HEK293 (cell line): ENCODE data around the gene NIN.

ENCODE experiments used
- BCL11B ChIP-seq: fragments of 450-650 bp; formaldehyde crosslinking; IDR thresholded peaks from 2 replicates; pipeline ENCODE4 v1.5.1; 2016; ENCODE audit warnings: low read depth, missing biosample characterization, missing genetic modification characterization
- GLI2 ChIP-seq: fragments of 450-650 bp; formaldehyde crosslinking; IDR thresholded peaks from 2 replicates; pipeline ENCODE4; 2017; ENCODE audit warnings: missing biosample characterization, missing genetic modification characterization, low read depth, borderline replicate concordance
- HOXA7 ChIP-seq: sonication (generic); formaldehyde crosslinking; IDR thresholded peaks from 2 replicates; pipeline ENCODE4 v1.8.1; 2022; ENCODE audit warnings: missing genetic modification reagents, borderline replicate concordance
- REST ChIP-seq: fragments of 450-650 bp; formaldehyde crosslinking; IDR thresholded peaks from 2 replicates; pipeline ENCODE4 v1.5.1; 2016; ENCODE audit warnings: missing biosample characterization, missing genetic modification characterization
- ZBTB49 ChIP-seq: fragments of 450-650 bp; formaldehyde crosslinking; IDR thresholded peaks from 2 replicates; pipeline ENCODE4 v1.5.1; 2016; ENCODE audit warnings: missing biosample characterization, missing genetic modification characterization, low read depth
- ZBTB7A ChIP-seq: fragments of 450-650 bp; formaldehyde crosslinking; IDR thresholded peaks from 2 replicates; pipeline ENCODE4 v1.5.1; 2016; ENCODE audit warnings: low read depth, missing biosample characterization, missing genetic modification characterization
- ZFHX2 ChIP-seq: fragments of 450-650 bp; formaldehyde crosslinking; conservative IDR thresholded peaks from 2 replicates; pipeline ENCODE4 v1.5.1; 2016; ENCODE audit warnings: missing biosample characterization, missing genetic modification characterization
- ZFP3 ChIP-seq: fragments of 450-650 bp; formaldehyde crosslinking; IDR thresholded peaks from 2 replicates; pipeline ENCODE4 v1.5.1; 2016; ENCODE audit warnings: low read depth, missing biosample characterization, missing genetic modification characterization
- ZFP41 ChIP-seq: fragments of 450-650 bp; formaldehyde crosslinking; IDR thresholded peaks from 2 replicates; pipeline ENCODE4 v1.5.1; 2016; ENCODE audit warnings: missing biosample characterization, missing genetic modification characterization, borderline replicate concordance
- ZFP69B ChIP-seq: fragments of 450-650 bp; formaldehyde crosslinking; IDR thresholded peaks from 2 replicates; pipeline ENCODE4 v1.5.1; 2016; ENCODE audit warnings: missing biosample characterization, missing genetic modification characterization
- ZNF10 ChIP-seq: fragments of 450-650 bp; formaldehyde crosslinking; IDR thresholded peaks from 2 replicates; pipeline ENCODE4 v1.5.1; 2017; ENCODE audit warnings: missing biosample characterization, missing genetic modification characterization
- ZNF132 ChIP-seq: fragments of 450-650 bp; formaldehyde crosslinking; IDR thresholded peaks from 2 replicates; pipeline ENCODE4 v1.5.1; 2017; ENCODE audit warnings: missing biosample characterization, missing genetic modification characterization, borderline replicate concordance
- ZNF138 ChIP-seq: fragments of 450-650 bp; formaldehyde crosslinking; IDR thresholded peaks from 2 replicates; pipeline ENCODE4 v1.5.1; 2016; ENCODE audit warnings: missing biosample characterization, missing genetic modification characterization, borderline replicate concordance
- ZNF214 ChIP-seq: fragments of 450-650 bp; formaldehyde crosslinking; IDR thresholded peaks from 2 replicates; pipeline ENCODE4 v1.5.1; 2017; ENCODE audit warnings: missing biosample characterization, mild to moderate bottlenecking, missing genetic modification characterization, borderline replicate concordance
- ZNF248 ChIP-seq: fragments of 450-650 bp; formaldehyde crosslinking; IDR thresholded peaks from 2 replicates; pipeline ENCODE4 v1.5.1; 2017; ENCODE audit warnings: missing biosample characterization, missing genetic modification characterization
- ZNF292 ChIP-seq: fragments of 450-650 bp; formaldehyde crosslinking; IDR thresholded peaks from 2 replicates; pipeline ENCODE4 v1.5.1; 2016; ENCODE audit warnings: low read depth, missing biosample characterization, missing genetic modification characterization, borderline replicate concordance
- ZNF324 ChIP-seq: fragments of 450-650 bp; formaldehyde crosslinking; IDR thresholded peaks from 2 replicates; pipeline ENCODE4 v1.5.1; 2016; ENCODE audit warnings: missing biosample characterization, missing genetic modification characterization
- ZNF398 ChIP-seq: fragments of 450-650 bp; formaldehyde crosslinking; IDR thresholded peaks from 2 replicates; pipeline ENCODE4 v1.5.1; 2017; ENCODE audit warnings: missing biosample characterization, missing genetic modification characterization
- ZNF48 ChIP-seq: fragments of 450-650 bp; formaldehyde crosslinking; IDR thresholded peaks from 2 replicates; pipeline ENCODE4 v1.5.1; 2016; ENCODE audit warnings: missing biosample characterization, missing genetic modification characterization
- ZNF510 ChIP-seq: fragments of 450-650 bp; formaldehyde crosslinking; IDR thresholded peaks from 2 replicates; pipeline ENCODE4 v1.5.1; 2018; ENCODE audit warnings: mild to moderate bottlenecking, missing genetic modification characterization, missing biosample characterization; ENCODE audit not compliant: insufficient replicate concordance
- ZNF513 ChIP-seq: fragments of 450-650 bp; IDR thresholded peaks from 2 replicates; pipeline ENCODE4 v1.5.1; 2018; ENCODE audit warnings: missing biosample characterization, missing genetic modification characterization
- ZNF530 ChIP-seq: fragments of 450-650 bp; formaldehyde crosslinking; IDR thresholded peaks from 2 replicates; pipeline ENCODE4 v1.5.1; 2016; ENCODE audit warnings: low read depth, missing biosample characterization, missing genetic modification characterization
- ZNF549 ChIP-seq: fragments of 450-650 bp; IDR thresholded peaks from 2 replicates; pipeline ENCODE4 v1.5.1; 2018; ENCODE audit warnings: missing biosample characterization, missing genetic modification characterization, mild to moderate bottlenecking, inconsistent platforms, moderate library complexity
- ZNF561 ChIP-seq: fragments of 450-650 bp; IDR thresholded peaks from 2 replicates; pipeline ENCODE4 v1.5.1; 2018; ENCODE audit warnings: missing biosample characterization, missing genetic modification characterization, borderline replicate concordance
- ZNF596 ChIP-seq: fragments of 450-650 bp; IDR thresholded peaks from 2 replicates; pipeline ENCODE4 v1.5.0; 2018; ENCODE audit warnings: missing biosample characterization, mild to moderate bottlenecking, missing genetic modification characterization, moderate library complexity
- ZNF610 ChIP-seq: fragments of 450-650 bp; formaldehyde crosslinking; IDR thresholded peaks from 2 replicates; pipeline ENCODE4 v1.5.1; 2016; ENCODE audit warnings: missing biosample characterization, missing genetic modification characterization, borderline replicate concordance
- ZNF623 ChIP-seq: fragments of 450-650 bp; formaldehyde crosslinking; IDR thresholded peaks from 2 replicates; pipeline ENCODE4 v1.5.1; 2016; ENCODE audit warnings: missing biosample characterization, missing genetic modification characterization
- ZNF677 ChIP-seq: fragments of 450-650 bp; IDR thresholded peaks from 2 replicates; pipeline ENCODE4 v1.5.0; 2018; ENCODE audit warnings: missing biosample characterization, mild to moderate bottlenecking, missing genetic modification characterization, moderate library complexity
- ZNF747 ChIP-seq: fragments of 450-650 bp; formaldehyde crosslinking; IDR thresholded peaks from 2 replicates; pipeline ENCODE4 v1.5.1; 2016; ENCODE audit warnings: missing biosample characterization, missing genetic modification characterization
- ZNF76 ChIP-seq: fragments of 450-650 bp; formaldehyde crosslinking; IDR thresholded peaks from 2 replicates; pipeline ENCODE4; 2016; ENCODE audit warnings: low read depth, missing biosample characterization, missing genetic modification characterization, borderline replicate concordance

The NIN gene

GRCh38 chr14:50830932-50831725, at the start of gene NIN (continued):
- TF ChIP-seq ZNF48 (no peak), ZNF398 (tag by site-specific recombination) (no peak), ZNF132 (tag by site-specific recombination) (no peak), ZNF677 (tag by site-specific recombination) (0 out of 2 replicates have a peak, but pooled peaks have one; percentile 21), ZNF530 (tag by site-specific recombination) (no peak), ZFP3 (tag by site-specific recombination) (no peak), ZNF214 (tag by site-specific recombination) (no peak), ZBTB49 (tag by site-specific recombination) (no peak), ZNF610 (tag by site-specific recombination) (no peak), ZBTB7A (no peak), ZNF324 (no peak), ZNF549 (tag by site-specific recombination) (no peak), ZNF10 (tag by site-specific recombination) (no peak), GLI2 (tag by site-specific recombination) (no peak), HOXA7 (CRISPR knock-in tag) (no peak), ZFHX2 (peak; percentile 89), ZNF623 (tag by site-specific recombination) (no peak), BCL11B (tag by site-specific recombination) (no peak), ZNF138 (tag by site-specific recombination) (no peak), REST (tag by site-specific recombination) (no peak), ZNF292 (no peak), ZNF248 (tag by site-specific recombination) (no peak), ZFP69B (tag by site-specific recombination) (peak; percentile 68; the same call in 1 of the 2 replicates), ZNF561 (tag by site-specific recombination) (peak; percentile 18; the same call in 1 of the 2 replicates), ZFP41 (no peak), ZNF510 (no peak), ZNF747 (tag by site-specific recombination) (no peak), ZNF513 (tag by site-specific recombination) (no peak), ZNF596 (no peak), ZNF76 (tag by site-specific recombination) (peak; percentile 47; the same call in 1 of the 2 replicates)
